Panc1 (cell line): ENCODE results near the gene STAG2. TPM values are rescaled to one million over a fixed set of nuclear protein-coding genes. Genes with fewer than 3 reads are reported as not detected.

Source experiments
- ATAC-seq: fragments of 200-7000 bp; cut with Tn5 transposase; 2 replicates; pipeline ENCODE4 v1.9.1; 2020; ENCODE audit warnings: mild to moderate bottlenecking, moderate library complexity
- BruUV-seq: library from RNA; stranded (reverse); fragments of 400-500 nt; replicated peaks from 2 replicates; lab custom pipeline; 2021; lab: Mats Ljungman, UMichigan
- CTCF ChIA-PET: fragments of 300-600 bp; sonication (Branson Sonifier 250); formaldehyde crosslinking; loops from one replicate; lab custom pipeline; 2022; ENCODE audit warnings: antibody characterized with exemption; lab: Charles Lee
- POLR2A ChIA-PET: fragments of 300-600 bp; sonication (Branson Sonifier 250); formaldehyde crosslinking; loops from one replicate; lab custom pipeline; 2022; ENCODE audit warnings: antibody characterized with exemption; lab: Charles Lee
- DNase-seq: peaks from one replicate; pipeline ENCODE4 v3.0.0-alpha.2; 2010; ENCODE audit warnings: low read depth, low spot score
- H3K27ac ChIP-seq: 2 replicates; pipeline ENCODE4 v1.5.1; 2011; ENCODE audit warnings: mild to moderate bottlenecking, low read length, inconsistent platforms
- H3K27me3 ChIP-seq: fragments of 200-500 bp; sonication (Bioruptor generic); 2 replicates; pipeline ENCODE4 v1.6.0; 2014; ENCODE audit warnings: low read length, inconsistent platforms; ENCODE audit not compliant: control insufficient read depth, insufficient read depth
- H3K36me3 ChIP-seq: fragments of 200-500 bp; sonication (Bioruptor generic); 2 replicates; pipeline ENCODE4 v1.5.1; 2014; ENCODE audit warnings: inconsistent platforms, mild to moderate bottlenecking, low read length, moderate library complexity; ENCODE audit not compliant: control insufficient read depth, insufficient read depth
- H3K4me1 ChIP-seq: 2 replicates; pipeline ENCODE4 v1.5.1; 2011; ENCODE audit warnings: inconsistent platforms, mild to moderate bottlenecking, low read length, moderate library complexity; ENCODE audit not compliant: control insufficient read depth, insufficient read depth
- H3K4me3 ChIP-seq, 2 experiments: 2 replicates each; pipeline ENCODE4 v1.5.1; 2011 to 2012; ENCODE audit warnings: low read depth in 2 of 2, low read length in 2 of 2, mild to moderate bottlenecking in 2 of 2, inconsistent platforms in 1 of 2, moderate library complexity in 1 of 2
- H3K9me3 ChIP-seq: fragments of 200-500 bp; sonication (Bioruptor generic); 2 replicates; pipeline ENCODE4 v1.5.1; 2014; ENCODE audit warnings: low read depth, mild to moderate bottlenecking, inconsistent platforms, low read length, moderate library complexity; ENCODE audit not compliant: control insufficient read depth, insufficient read depth
- CTCF ChIP-seq: fragments of 450-650 bp; IDR thresholded peaks from 2 replicates; pipeline ENCODE4 v1.5.1; 2017; ENCODE audit warnings: mild to moderate bottlenecking
- POLR2AphosphoS5 ChIP-seq: IDR thresholded peaks from 2 replicates; pipeline ENCODE4 v1.6.1; 2012; ENCODE audit warnings: mild to moderate bottlenecking, low read depth, low read length, moderate library complexity
- REST ChIP-seq, 2 experiments: IDR thresholded peaks; 2 replicates each; pipeline ENCODE4 v1.6.1; 2011 to 2012; ENCODE audit warnings: low read depth in 2 of 2, control low read depth in 1 of 2, low read length in 1 of 2, mild to moderate bottlenecking in 1 of 2, moderate library complexity in 1 of 2; ENCODE audit not compliant: insufficient read depth in 1 of 2
- SIN3A ChIP-seq: IDR thresholded peaks from 2 replicates; pipeline ENCODE4 v1.6.1; 2012; ENCODE audit warnings: low read depth, mild to moderate bottlenecking, low read length, moderate library complexity, borderline replicate concordance; ENCODE audit not compliant: insufficient read depth
- TCF7L2 ChIP-seq: IDR thresholded peaks from 2 replicates; pipeline ENCODE4 v1.6.1; 2011; ENCODE audit warnings: mild to moderate bottlenecking, low read depth, low read length, inconsistent platforms
- in situ Hi-C: cut with HindIII; loops from 2 replicates; pipeline ENCODE4 v1.10.0; 2016; ENCODE audit warnings: low sequenced_read_pairs, low pct_unique_long_range_greater_than_20kb
- intact Hi-C: fragments of 100-400 bp; cut with micrococcal nuclease; formaldehyde crosslinking; loops from one replicate; pipeline ENCODE4 v1.10.0; 2022; ENCODE audit not compliant: unreplicated experiment
- total RNA-seq: library from RNA; stranded (reverse); gene quantifications from one replicate; pipeline ENCODE4 v1.2.1, GENCODE V29; 2021; ENCODE audit not compliant: unreplicated experiment

The STAG2 gene
- total RNA-seq, 1 experiment from 2014 or later = 94.5 TPM

- no TSS peak for BruUV-seq
- TF ChIP-seq REST (IDR thresholded peaks at IDR 0.05; ENCODE audit: insufficient read depth in 1 of 2, low read depth in 2 of 2, low read length in 1 of 2) = no peak
- no peak for TF ChIP-seq SIN3A
- TF ChIP-seq POLR2AphosphoS5 = no peak
- no peak for TF ChIP-seq CTCF
- TF ChIP-seq TCF7L2 = no peak
- POLR2A ChIA-PET = interaction anchor here (0.5 kb wide), 1 partner anchor 140 kb away, joined by 4 read pairs; no protein-coding TSS in a partner anchor
- no peaks in the 10 kb centered on the region for H3K4me1 ChIP-seq
- ATAC-seq (no peak), DNase-seq (no peak)
- H3K4me3 ChIP-seq = no peak overlapping the region
- H3K27me3 ChIP-seq = no peaks in the 10 kb centered on the region
- intact Hi-C loops = no loop called here
- H3K9me3 ChIP-seq = no peaks in the 10 kb centered on the region
- H3K27ac ChIP-seq = no peak overlapping the region
- in situ Hi-C loops = no loop called here
- CTCF ChIA-PET = interaction anchor here (0.6 kb wide), 1 partner anchor 1015 kb away, joined by 7 read pairs; no protein-coding TSS in a partner anchor
- H3K36me3 ChIP-seq = no peaks in the 10 kb centered on the region
These were observed 38.3 kb upstream of the STAG2 start for GRCh38 chrX:123923211-123923610.

GRCh38 chrX:123924186-123924585, 37.3 kb upstream of the STAG2 start:
- DNase-seq (no peak), ATAC-seq (no peak)
- intact Hi-C loops = no loop called here
- Histone ChIP-seq H3K4me1 (no peaks in the 10 kb centered on the region), H3K4me3 (no peak overlapping the region), H3K27ac (no peak overlapping the region), H3K9me3 (no peaks in the 10 kb centered on the region), H3K27me3 (no peaks in the 10 kb centered on the region), H3K36me3 (no peaks in the 10 kb centered on the region)
- in situ Hi-C loops = no loop called here
- POLR2A ChIA-PET = no interaction called here
- TF ChIP-seq SIN3A (no peak), TCF7L2 (no peak), CTCF (no peak), REST (IDR thresholded peaks at IDR 0.05; ENCODE audit: insufficient read depth in 1 of 2, low read depth in 2 of 2, low read length in 1 of 2) (no peak), POLR2AphosphoS5 (no peak)
- no TSS peak for BruUV-seq
- CTCF ChIA-PET = no interaction called here
